GM08714 (cell line): ENCODE measurements around the gene TXNDC12.
A peak's percentile ranks its signal among the peaks of the same experiment; 100 is the strongest.
"Not testable (repeated sequence)": the region's sequence is repeated elsewhere in the genome, so short reads cannot be mapped to it uniquely, and the experiment has no call there.

Experiments used
- H3K4me3 ChIP-seq: fragments of 200-500 bp; sonication (Bioruptor generic); 2 replicates; pipeline ENCODE4 v1.5.1; 2014; ENCODE audit warnings: mild to moderate bottlenecking, low read length, inconsistent platforms
- ZNF274 ChIP-seq: IDR thresholded peaks from 2 replicates; pipeline ENCODE4 v1.6.1; 2012; ENCODE audit warnings: mild to moderate bottlenecking, low read depth, low read length

Gene TXNDC12

GRCh38 chr1:52032785-52033131, 22.2 kb downstream of the TXNDC12 start:
- no peak for TF ChIP-seq ZNF274
- H3K4me3 ChIP-seq, result peak overlapping the region; percentile 87

GRCh38 chr1:52032124-52032784, 22.7 kb downstream of the TXNDC12 start:
- H3K4me3 ChIP-seq, result peak overlapping the region; percentile 87
- TF ChIP-seq ZNF274, result no peak

- not testable (repeated sequence) for H3K4me3 ChIP-seq
Measured at GRCh38 chr1:52028839-52029238, 26.2 kb downstream of the TXNDC12 start.

GRCh38 chr1:52028328-52028727, 26.7 kb downstream of the TXNDC12 start:
- H3K4me3 ChIP-seq, result no peak overlapping the region
- TF ChIP-seq ZNF274, result no peak

GRCh38 chr1:52026278-52026677, 28.7 kb downstream of the TXNDC12 start:
- no peak for TF ChIP-seq ZNF274
- H3K4me3 ChIP-seq, result no peak overlapping the region

- no peak for TF ChIP-seq ZNF274
- H3K4me3 ChIP-seq, result no peak overlapping the region
Measured at GRCh38 chr1:52022133-52022532, 32.9 kb downstream of the TXNDC12 start.

- TF ChIP-seq ZNF274, result no peak
- H3K4me3 ChIP-seq, result no peak overlapping the region
Measured at GRCh38 chr1:52008071-52008809, 46.8 kb downstream of the TXNDC12 start.

- TF ChIP-seq ZNF274, result no peak
Measured at GRCh38 chr1:52007215-52008002, 47.6 kb downstream of the TXNDC12 start.

GRCh38 chr1:52006081-52006553, 48.9 kb downstream of the TXNDC12 start:
- not testable (repeated sequence) for H3K4me3 ChIP-seq

More at GRCh38 chr1:52007215-52008002, 47.6 kb downstream of the TXNDC12 start:
- H3K4me3 ChIP-seq, result no peak overlapping the region

- not testable (repeated sequence) for H3K4me3 ChIP-seq
Measured at GRCh38 chr1:52005548-52005947, 49.4 kb downstream of the TXNDC12 start.

- no peak for TF ChIP-seq ZNF274
- no peak overlapping the region for H3K4me3 ChIP-seq
Measured at GRCh38 chr1:52003877-52004276, 51.1 kb downstream of the TXNDC12 start.

- H3K4me3 ChIP-seq, result no peak overlapping the region
- no peak for TF ChIP-seq ZNF274
Measured at GRCh38 chr1:52002038-52002917, 52.7 kb downstream of the TXNDC12 start.

GRCh38 chr1:51998701-51999100, 56.3 kb downstream of the TXNDC12 start:
- TF ChIP-seq ZNF274, result no peak
- no peak overlapping the region for H3K4me3 ChIP-seq

GRCh38 chr1:51997974-51998382, 57.0 kb downstream of the TXNDC12 start:
- TF ChIP-seq ZNF274, result no peak
- H3K4me3 ChIP-seq, result no peak overlapping the region
